ENCODE results near the gene PRDX5. TPM values are rescaled to one million over a fixed set of nuclear protein-coding genes. Genes with fewer than 3 reads are reported as not detected.

PRDX5 gene
- total RNA-seq, 2 donors from 2014 or later = 108 to 224 TPM

GRCh38 chr11:64286801-64287159 is 31.1 kb upstream of the PRDX5 start:
- 60 to 64% methylated on average over 9 of the region's 9 CpGs for WGBS, 2 donors
- Histone ChIP-seq H3K4me3 (no peak overlapping the region), H3K27me3 (peaks cover 0 to 6% of the 10 kb centered on the region in 2 donors), H3K4me1 (peaks cover 32% of the 10 kb centered on the region), H3K36me3 (replicated peaks in 1 of 2; ENCODE audit: insufficient read depth in 1 of 2, low read depth in 2 of 2) (no peaks in the 10 kb centered on the region), H3K9me3 (no peaks in the 10 kb centered on the region), H3K27ac (no peak overlapping the region)
- ATAC-seq (no peak), DNase-seq (no peak)
- intact Hi-C loops (cut with DNase I) = no loop called here
- TF ChIP-seq CTCF (IDR thresholded peaks at IDR 0.05) = no peak
- TF ChIP-seq POLR2A (IDR thresholded peaks at IDR 0.05) = no peak

- ATAC-seq = no peak
These were observed 30.1 kb upstream of the PRDX5 start for GRCh38 chr11:64287676-64288352.

GRCh38 chr11:64288353-64288750 is 29.6 kb upstream of the PRDX5 start:
- ATAC-seq = no peak
- no peak overlapping the region for H3K27ac ChIP-seq
- no peaks in the 10 kb centered on the region for H3K36me3 ChIP-seq (replicated peaks in 1 of 2; ENCODE audit: insufficient read depth in 1 of 2, low read depth in 2 of 2)
- peaks cover 35% of the 10 kb centered on the region for H3K4me1 ChIP-seq
- DNase-seq = no peak
- 90 to 93% methylated on average over 3 to 4 of the region's 9 CpGs for WGBS, 2 donors
- H3K27me3 ChIP-seq = peaks cover 0 to 21% of the 10 kb centered on the region in 2 donors
- no peaks in the 10 kb centered on the region for H3K9me3 ChIP-seq
- TF ChIP-seq POLR2A (IDR thresholded peaks at IDR 0.05) (no peak), CTCF (IDR thresholded peaks at IDR 0.05) (no peak)
- intact Hi-C loops (cut with DNase I) = no loop called here
- no peak overlapping the region for H3K4me3 ChIP-seq

More at GRCh38 chr11:64287676-64288352, 30.1 kb upstream of the PRDX5 start:
- H3K4me3 ChIP-seq = no peak overlapping the region
- H3K4me1 ChIP-seq = peaks cover 40% of the 10 kb centered on the region
- H3K27me3 ChIP-seq = peaks cover 0 to 16% of the 10 kb centered on the region in 2 donors
- H3K36me3 ChIP-seq (replicated peaks in 1 of 2; ENCODE audit: insufficient read depth in 1 of 2, low read depth in 2 of 2) = no peaks in the 10 kb centered on the region
- WGBS, 2 donors = 94% methylated on average over 33 of the region's 33 CpGs; no CpG with 5 or more reads in 1 of the 2 donors
- DNase-seq = no peak
- intact Hi-C loops (cut with DNase I) = no loop called here
- H3K27ac ChIP-seq = no peak overlapping the region
- H3K9me3 ChIP-seq = no peaks in the 10 kb centered on the region
- TF ChIP-seq POLR2A (IDR thresholded peaks at IDR 0.05) (no peak), CTCF (IDR thresholded peaks at IDR 0.05) (no peak)

GRCh38 chr11:64289002-64289564 is 28.8 kb upstream of the PRDX5 start:
- intact Hi-C loops (cut with DNase I) = no loop called here
- no peak for TF ChIP-seq CTCF (IDR thresholded peaks at IDR 0.05)
- TF ChIP-seq POLR2A (IDR thresholded peaks at IDR 0.05) = no peak
- no peaks in the 10 kb centered on the region for H3K9me3 ChIP-seq
- H3K4me3 ChIP-seq = no peak overlapping the region
- no peak overlapping the region for H3K27ac ChIP-seq
- DNase-seq (no peak), ATAC-seq (no peak)
- WGBS, 2 donors = 88 to 93% methylated on average over 8 to 12 of the region's 13 CpGs
- no peaks in the 10 kb centered on the region for H3K36me3 ChIP-seq (replicated peaks in 1 of 2; ENCODE audit: insufficient read depth in 1 of 2, low read depth in 2 of 2)
- H3K4me1 ChIP-seq = peaks cover 28% of the 10 kb centered on the region
- H3K27me3 ChIP-seq = peaks cover 0 to 21% of the 10 kb centered on the region in 2 donors
